ENCODE results near the gene PDZD2. TPM values are rescaled to one million over a fixed set of nuclear protein-coding genes. Genes with fewer than 3 reads are reported as not detected.

PDZD2 gene
- total RNA-seq, 1 donor from 2014 or later: 4.3 TPM

- TF ChIP-seq CTCF (conservative IDR thresholded peaks at IDR 0.05): no peak
- DNase-seq (ENCODE audit: extremely low spot score, unreplicated experiment): no peak
- Mint-ChIP-seq H3K9me3 (no peaks in the 10 kb centered on the region), H3K36me3 (no peaks in the 10 kb centered on the region), H3K27ac (no peak overlapping the region), H3K4me3 (no peak overlapping the region), H3K27me3 (no peaks in the 10 kb centered on the region), H3K4me1 (ENCODE audit: unreplicated experiment) (no peaks in the 10 kb centered on the region)
These were observed 24.5 kb upstream of the PDZD2 start for GRCh38 chr5:31614151-31615020.

GRCh38 chr5:31617867-31618266, 21.1 kb upstream of the PDZD2 start:
- Mint-ChIP-seq H3K27ac (no peak overlapping the region), H3K9me3 (no peaks in the 10 kb centered on the region), H3K27me3 (peaks cover 3% of the 10 kb centered on the region), H3K4me1 (ENCODE audit: unreplicated experiment) (peaks cover 5% of the 10 kb centered on the region), H3K36me3 (no peaks in the 10 kb centered on the region), H3K4me3 (no peak overlapping the region)
- no peak for TF ChIP-seq CTCF (conservative IDR thresholded peaks at IDR 0.05)
- no peak for DNase-seq (ENCODE audit: extremely low spot score, unreplicated experiment)

- no peaks in the 10 kb centered on the region for H3K36me3 Mint-ChIP-seq
- no peak overlapping the region for H3K27ac Mint-ChIP-seq
- H3K4me1 Mint-ChIP-seq (ENCODE audit: unreplicated experiment): peaks cover 5% of the 10 kb centered on the region
- no peak for TF ChIP-seq CTCF (conservative IDR thresholded peaks at IDR 0.05)
- H3K27me3 Mint-ChIP-seq: peaks cover 3% of the 10 kb centered on the region
- DNase-seq (ENCODE audit: extremely low spot score, unreplicated experiment): no peak
- no peaks in the 10 kb centered on the region for H3K9me3 Mint-ChIP-seq
- no peak overlapping the region for H3K4me3 Mint-ChIP-seq
These were observed 18.9 kb upstream of the PDZD2 start for GRCh38 chr5:31620026-31620425.

- H3K27ac Mint-ChIP-seq: no peak overlapping the region
- peaks cover 3% of the 10 kb centered on the region for H3K27me3 Mint-ChIP-seq
These were observed 15.7 kb upstream of the PDZD2 start for GRCh38 chr5:31623249-31623648.

GRCh38 chr5:31625394-31625793, 13.5 kb upstream of the PDZD2 start:
- peaks cover 10% of the 10 kb centered on the region for H3K27me3 Mint-ChIP-seq
- no peak for TF ChIP-seq CTCF (conservative IDR thresholded peaks at IDR 0.05)
- DNase-seq (ENCODE audit: extremely low spot score, unreplicated experiment): no peak
- no peaks in the 10 kb centered on the region for H3K9me3 Mint-ChIP-seq
- no peak overlapping the region for H3K4me3 Mint-ChIP-seq
- no peak overlapping the region for H3K27ac Mint-ChIP-seq
- no peaks in the 10 kb centered on the region for H3K36me3 Mint-ChIP-seq
- no peaks in the 10 kb centered on the region for H3K4me1 Mint-ChIP-seq (ENCODE audit: unreplicated experiment)

More at GRCh38 chr5:31623249-31623648, 15.7 kb upstream of the PDZD2 start:
- no peaks in the 10 kb centered on the region for H3K9me3 Mint-ChIP-seq
- TF ChIP-seq CTCF (conservative IDR thresholded peaks at IDR 0.05): no peak
- no peak for DNase-seq (ENCODE audit: extremely low spot score, unreplicated experiment)
- H3K4me1 Mint-ChIP-seq (ENCODE audit: unreplicated experiment): peaks cover 5% of the 10 kb centered on the region
- no peak overlapping the region for H3K4me3 Mint-ChIP-seq
- H3K36me3 Mint-ChIP-seq: no peaks in the 10 kb centered on the region
